DND-41 (cell line): ENCODE measurements around the gene BCL2L2.
A peak's percentile ranks its signal among the peaks of the same experiment; 100 is the strongest.

Source experiments
- ATAC-seq: fragments of 200-7000 bp; cut with Tn5 transposase; 3 replicates; pipeline ENCODE4 v1.9.1; 2021; ENCODE audit warnings: low read depth; ENCODE audit not compliant: insufficient read depth
- DNase-seq: peaks from one replicate; pipeline ENCODE4 v3.0.0-alpha.2; 2020
- H2AFZ ChIP-seq: 2 replicates; pipeline ENCODE4 v1.6.0; 2012; ENCODE audit warnings: low read depth, low read length
- H3K27ac ChIP-seq: 2 replicates; pipeline ENCODE4 v1.5.1; 2012; ENCODE audit warnings: low read length, inconsistent platforms
- H3K27me3 ChIP-seq: fragments of 200-600 bp; sonication (generic); 2 replicates; pipeline ENCODE4 v1.6.0; 2012; ENCODE audit warnings: low read length, mild to moderate bottlenecking, inconsistent platforms; ENCODE audit not compliant: insufficient read depth, poor library complexity
- H3K36me3 ChIP-seq: 2 replicates; pipeline ENCODE4 v1.5.1; 2012; ENCODE audit warnings: low read length, inconsistent platforms; ENCODE audit not compliant: insufficient read depth
- H3K4me1 ChIP-seq: 2 replicates; pipeline ENCODE4 v1.5.1; 2012; ENCODE audit warnings: mild to moderate bottlenecking, low read length; ENCODE audit not compliant: insufficient read depth
- H3K4me2 ChIP-seq: 2 replicates; pipeline ENCODE4 v1.6.0; 2012; ENCODE audit warnings: mild to moderate bottlenecking, moderate library complexity, low read length, inconsistent platforms; ENCODE audit not compliant: insufficient read depth
- H3K4me3 ChIP-seq, 2 experiments: fragments of 200-600 bp in 1 of 2; shearing (Covaris generic) in 1 of 2; 2 replicates each; pipeline ENCODE4 v1.5.1; 2012 to 2016; ENCODE audit warnings: inconsistent platforms in 2 of 2, low read length in 2 of 2, mild to moderate bottlenecking in 2 of 2, low read depth in 1 of 2, moderate library complexity in 1 of 2
- H3K79me2 ChIP-seq: 2 replicates; pipeline ENCODE4 v1.6.0; 2012; ENCODE audit warnings: low read length, inconsistent platforms; ENCODE audit not compliant: insufficient read depth
- H3K9ac ChIP-seq: 2 replicates; pipeline ENCODE4 v1.6.0; 2012; ENCODE audit warnings: low read depth, mild to moderate bottlenecking, inconsistent platforms, low read length, moderate library complexity
- H3K9me3 ChIP-seq: 2 replicates; pipeline ENCODE4 v1.5.1; 2012; ENCODE audit warnings: low read length, moderate library complexity, mild to moderate bottlenecking, inconsistent platforms; ENCODE audit not compliant: insufficient read depth, severe bottlenecking
- H4K20me1 ChIP-seq: 2 replicates; pipeline ENCODE4 v1.6.0; 2012; ENCODE audit warnings: low read length; ENCODE audit not compliant: insufficient read depth
- EZH2 ChIP-seq: IDR thresholded peaks from 3 replicates; pipeline ENCODE4 v1.6.1; 2012; ENCODE audit warnings: borderline replicate concordance, low read depth, mild to moderate bottlenecking, moderate library complexity, low read length, inconsistent platforms; ENCODE audit not compliant: severe bottlenecking
- TF ChIP-seq, protein P1 (sequence below): IDR thresholded peaks from 2 replicates; pipeline ENCODE4 v1.5.1; 2012; ENCODE audit warnings: borderline replicate concordance, low read length, moderate library complexity, mild to moderate bottlenecking; ENCODE audit not compliant: poor library complexity, severe bottlenecking; ENCODE audit errors: extremely low read depth

The BCL2L2 gene

DNA sequence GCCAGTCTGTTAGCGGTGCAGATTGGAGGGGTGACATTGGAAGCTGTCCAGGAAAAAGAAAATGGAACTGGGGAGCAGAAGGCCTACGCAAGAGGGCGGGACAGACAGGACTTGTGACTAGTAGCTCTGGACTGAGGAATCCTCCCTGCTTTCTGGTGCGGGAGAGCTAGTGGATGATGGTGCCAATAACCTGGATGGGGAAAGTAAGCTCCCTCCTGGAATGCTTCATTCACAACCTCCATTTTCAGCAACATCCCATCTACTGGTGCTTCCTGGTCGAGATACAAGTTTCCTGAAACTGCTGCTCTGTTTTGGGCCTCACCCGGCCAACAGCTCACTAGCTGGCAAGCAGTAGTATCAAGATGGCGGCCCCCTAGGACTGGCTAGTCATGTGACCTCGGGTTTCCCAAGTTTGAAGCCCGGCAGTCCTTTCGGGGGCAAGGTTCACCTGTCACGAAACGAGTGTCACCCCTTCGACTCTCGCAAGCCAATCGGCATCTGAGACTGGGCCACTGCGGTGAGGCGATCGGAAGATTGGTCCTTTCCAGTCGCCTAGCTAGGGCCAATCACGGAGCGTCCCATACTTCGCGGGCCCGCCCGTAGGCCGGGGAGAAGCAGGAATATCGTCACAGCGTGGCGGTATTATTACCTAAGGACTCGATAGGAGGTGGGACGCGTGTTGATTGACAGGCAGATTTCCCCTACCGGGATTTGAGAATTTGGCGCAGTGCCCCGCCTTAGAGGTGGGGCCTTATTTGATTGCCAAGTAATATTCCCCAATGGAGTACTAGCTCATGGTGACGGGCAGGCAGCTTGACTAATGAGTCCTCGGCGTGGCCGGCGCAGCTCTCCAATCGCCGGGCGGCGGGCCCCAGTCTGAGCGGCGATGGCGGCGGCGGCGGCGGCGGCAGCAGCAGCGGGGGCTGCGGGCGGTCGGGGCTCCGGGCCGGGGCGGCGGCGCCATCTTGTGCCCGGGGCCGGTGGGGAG is 14.2 kb downstream of the BCL2L2 start, which contains the start of gene PABPN1:
Gene PABPN1 (plus strand): TSS at position 874 of the 988 bp plus-strand sequence. CDS start 13 bp downstream, at position 887.
- H3K4me2 ChIP-seq: peak within 1 kb of the TSS; percentile 83
- TF ChIP-seq, protein P1, sequence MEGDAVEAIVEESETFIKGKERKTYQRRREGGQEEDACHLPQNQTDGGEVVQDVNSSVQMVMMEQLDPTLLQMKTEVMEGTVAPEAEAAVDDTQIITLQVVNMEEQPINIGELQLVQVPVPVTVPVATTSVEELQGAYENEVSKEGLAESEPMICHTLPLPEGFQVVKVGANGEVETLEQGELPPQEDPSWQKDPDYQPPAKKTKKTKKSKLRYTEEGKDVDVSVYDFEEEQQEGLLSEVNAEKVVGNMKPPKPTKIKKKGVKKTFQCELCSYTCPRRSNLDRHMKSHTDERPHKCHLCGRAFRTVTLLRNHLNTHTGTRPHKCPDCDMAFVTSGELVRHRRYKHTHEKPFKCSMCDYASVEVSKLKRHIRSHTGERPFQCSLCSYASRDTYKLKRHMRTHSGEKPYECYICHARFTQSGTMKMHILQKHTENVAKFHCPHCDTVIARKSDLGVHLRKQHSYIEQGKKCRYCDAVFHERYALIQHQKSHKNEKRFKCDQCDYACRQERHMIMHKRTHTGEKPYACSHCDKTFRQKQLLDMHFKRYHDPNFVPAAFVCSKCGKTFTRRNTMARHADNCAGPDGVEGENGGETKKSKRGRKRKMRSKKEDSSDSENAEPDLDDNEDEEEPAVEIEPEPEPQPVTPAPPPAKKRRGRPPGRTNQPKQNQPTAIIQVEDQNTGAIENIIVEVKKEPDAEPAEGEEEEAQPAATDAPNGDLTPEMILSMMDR: no peak
- no peak for TF ChIP-seq EZH2

GRCh38 chr14:23321572-23322547 is 15.2 kb downstream of the BCL2L2 start:
- peak overlapping the region; percentile 82 for H3K9ac ChIP-seq
- DNase-seq (peak; percentile 46), ATAC-seq (no peak)
- no peak for TF ChIP-seq EZH2
- TF ChIP-seq, protein P1: no peak
- H3K36me3 ChIP-seq: peaks cover 36% of the 10 kb centered on the region
- H3K27ac ChIP-seq: peak overlapping the region; percentile 88
- H4K20me1 ChIP-seq: peaks cover 22% of the 10 kb centered on the region
- peak overlapping the region; percentile 83 for H3K4me2 ChIP-seq
- peak overlapping the region; percentile 96 to 97 for H3K4me3 ChIP-seq
- H3K4me1 ChIP-seq: peaks cover 36% of the 10 kb centered on the region
- H3K9me3 ChIP-seq: no peaks in the 10 kb centered on the region
- H3K27me3 ChIP-seq: no peaks in the 10 kb centered on the region
- H3K79me2 ChIP-seq: peaks cover 33% of the 10 kb centered on the region
- peak overlapping the region; percentile 66; the same call in 1 of the 2 replicates for H2AFZ ChIP-seq

More for the DNA sequence above, 14.2 kb downstream of the BCL2L2 start, which contains the start of gene PABPN1:
- H3K9ac ChIP-seq: peak within 1 kb of the TSS; percentile 82
- H2AFZ ChIP-seq: peak within 1 kb of the TSS; percentile 81
- peak; percentile 99 for DNase-seq
- peaks cover 22% of the 10 kb centered on the region for H4K20me1 ChIP-seq
- H3K4me1 ChIP-seq: peaks cover 36% of the 10 kb centered on the region
- peaks cover 36% of the 10 kb centered on the region for H3K36me3 ChIP-seq
- H3K27me3 ChIP-seq: no peaks in the 10 kb centered on the region
- H3K27ac ChIP-seq: peak within 1 kb of the TSS; percentile 94
- H3K9me3 ChIP-seq: no peaks in the 10 kb centered on the region
- peak within 1 kb of the TSS; percentile 96 to 97 for H3K4me3 ChIP-seq
- peak; percentile 91 for ATAC-seq
- H3K79me2 ChIP-seq: peaks cover 33% of the 10 kb centered on the region

DNA sequence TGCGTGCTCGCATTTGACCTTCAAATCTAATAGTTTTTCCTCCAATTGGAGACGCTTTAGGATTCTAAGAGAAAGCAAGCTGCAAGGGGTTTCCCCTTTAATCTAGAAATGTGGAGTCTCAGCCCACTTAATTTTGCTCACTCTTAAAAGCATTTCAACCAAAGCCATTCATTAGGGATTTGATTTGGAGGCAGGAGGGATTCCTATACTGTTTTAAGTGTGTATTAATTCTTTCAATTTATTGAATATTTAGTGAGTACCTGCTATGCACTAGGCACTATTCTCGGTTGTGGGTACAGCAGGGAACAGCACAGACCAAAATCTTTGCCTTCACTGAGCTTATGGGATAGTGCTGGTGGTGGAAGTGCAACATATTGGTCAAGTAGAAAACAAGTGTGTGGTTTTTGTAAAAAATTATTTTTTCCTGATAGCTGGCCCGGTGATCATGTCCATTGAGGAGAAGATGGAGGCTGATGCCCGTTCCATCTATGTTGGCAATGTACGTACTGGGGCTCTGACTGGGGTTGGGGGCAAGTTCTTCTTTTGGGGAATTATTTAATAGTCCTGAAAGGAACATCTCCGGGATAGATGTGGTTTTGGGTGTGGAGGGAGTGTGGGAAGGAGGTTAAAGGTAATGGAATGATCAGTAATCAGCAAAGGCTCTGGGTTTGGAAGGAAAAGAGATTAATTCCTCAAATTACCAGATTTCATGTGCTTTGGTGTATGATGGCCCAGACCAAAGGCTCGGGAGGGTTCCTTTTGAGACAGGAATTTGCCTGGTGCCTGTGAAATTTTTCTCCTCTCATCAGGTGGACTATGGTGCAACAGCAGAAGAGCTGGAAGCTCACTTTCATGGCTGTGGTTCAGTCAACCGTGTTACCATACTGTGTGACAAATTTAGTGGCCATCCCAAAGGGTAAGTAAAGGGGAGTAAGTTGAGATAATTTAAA is 16.2 kb downstream of the BCL2L2 start:
- Histone ChIP-seq H3K9ac (peak overlapping the region; percentile 82), H3K27me3 (no peaks in the 10 kb centered on the region), H3K79me2 (peaks cover 33% of the 10 kb centered on the region), H2AFZ (no peak overlapping the region), H3K9me3 (no peaks in the 10 kb centered on the region), H3K36me3 (peaks cover 36% of the 10 kb centered on the region), H3K27ac (peak overlapping the region; percentile 88), H3K4me2 (peak overlapping the region; percentile 83), H3K4me1 (peaks cover 36% of the 10 kb centered on the region), H4K20me1 (peaks cover 22% of the 10 kb centered on the region), H3K4me3 (peak overlapping the region; percentile 96 to 97; a peak in 3 of 4 replicates)
- ATAC-seq: no peak
- DNase-seq: no peak
- TF ChIP-seq EZH2: no peak
- TF ChIP-seq, protein P1: no peak
